Effector CD4-positive, alpha-beta T cell (primary cell): ENCODE measurements around the gene XIST.
"Not testable (repeated sequence)": the region's sequence is repeated elsewhere in the genome, so short reads cannot be mapped to it uniquely, and the experiment has no call there.

Experiments used
- DNase-seq: peaks from one replicate; pipeline ENCODE4 v3.0.0-alpha.2; 2020

Gene XIST

GRCh38 chrX:73792511-73792910 lies 60.0 kb downstream of the XIST start:
- DNase-seq = not testable (repeated sequence)

DNA sequence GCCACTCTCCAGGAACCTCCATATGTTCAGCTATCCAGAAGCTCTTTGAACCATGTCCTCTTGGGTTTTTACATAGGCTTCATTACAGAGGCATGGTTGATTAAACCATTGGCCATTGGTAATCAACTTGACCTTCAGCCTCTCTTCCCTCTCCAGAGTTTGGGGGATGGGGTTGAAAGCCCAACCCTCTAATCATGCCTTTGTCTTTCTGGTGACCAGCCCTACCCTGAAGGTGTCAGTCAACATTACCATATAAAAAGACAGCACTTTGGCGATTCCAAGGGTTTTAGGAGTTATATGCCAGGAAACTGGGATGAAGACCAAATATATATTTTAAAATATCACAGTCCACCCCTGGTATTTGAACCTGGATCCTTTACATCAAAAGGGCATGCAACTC lies 67.0 kb downstream of the XIST start:
- DNase-seq = no peak
